H1 (cell line): ENCODE measurements around the gene SLC12A8. TPM values are rescaled to one million over a fixed set of nuclear protein-coding genes. Genes with fewer than 3 reads are reported as not detected.

Experiments
- CTCF ChIA-PET: fragments of 300-600 bp; sonication (Branson Sonifier 250); formaldehyde crosslinking; loops from one replicate; lab custom pipeline; 2021; ENCODE audit not compliant: partially characterized antibody; lab: Charles Lee
- POLR2A ChIA-PET: fragments of 300-600 bp; sonication (Branson Sonifier 250); formaldehyde crosslinking; loops from one replicate; lab custom pipeline; 2021; ENCODE audit warnings: inconsistent platforms; ENCODE audit not compliant: partially characterized antibody; lab: Charles Lee
- DNase-seq, 2 experiments: peaks; one replicate each; pipeline versions ENCODE4 v3.0.0 to v3.0.0-alpha.2; 2010 to 2022; ENCODE audit warnings: low spot score in 2 of 2, low read depth in 1 of 2, mixed read lengths in 1 of 2
- FAIRE-seq: peaks from 2 replicates; lab custom pipeline; 2011; peaks lifted over from hg19 to GRCh38; lab: Jason Lieb, UNC
- H2AFZ ChIP-seq: 2 replicates; pipeline ENCODE4 v1.8.1; 2012; ENCODE audit warnings: low read length, inconsistent platforms
- H2AK5ac ChIP-seq: 2 replicates; pipeline ENCODE4 v1.6.1; 2013; ENCODE audit warnings: low read depth, low read length
- H2BK120ac ChIP-seq: replicated peaks from 2 replicates; pipeline ENCODE3; 2013; ENCODE audit warnings: low read depth, low read length, inconsistent platforms
- H2BK12ac ChIP-seq: 2 replicates; pipeline ENCODE4 v1.6.1; 2013; ENCODE audit warnings: low read depth, low read length
- H2BK15ac ChIP-seq: 2 replicates; pipeline ENCODE4 v1.6.1; 2013; ENCODE audit warnings: low read length
- H2BK20ac ChIP-seq: 2 replicates; pipeline ENCODE4 v1.6.1; 2013; ENCODE audit warnings: low read length
- H2BK5ac ChIP-seq: 2 replicates; pipeline ENCODE4 v1.6.1; 2013; ENCODE audit warnings: low read depth, low read length
- H3K14ac ChIP-seq: 2 replicates; pipeline ENCODE4 v1.6.1; 2013; ENCODE audit warnings: inconsistent platforms; ENCODE audit not compliant: insufficient read length
- H3K18ac ChIP-seq: 2 replicates; pipeline ENCODE4 v1.6.1; 2013; ENCODE audit warnings: low read length; ENCODE audit errors: extremely low read depth
- H3K23ac ChIP-seq: 2 replicates; pipeline ENCODE4 v1.6.1; 2013; ENCODE audit warnings: inconsistent platforms; ENCODE audit not compliant: insufficient read length
- H3K23me2 ChIP-seq: 2 replicates; pipeline ENCODE4 v1.6.1; 2013; ENCODE audit warnings: low read depth, low read length
- H3K27ac ChIP-seq: 2 replicates; pipeline ENCODE4 v1.6.1; 2011; ENCODE audit warnings: low read depth, low read length, inconsistent platforms
- H3K27me3 ChIP-seq, 4 experiments: replicated peaks in 1 of 4; 1 replicate in 1 of 4; 2 replicates in 3 of 4; pipeline versions ENCODE4 v1.6.1 to v1.8.1; 2011 to 2013; ENCODE audit warnings: low read length in 3 of 4, mild to moderate bottlenecking in 3 of 4, inconsistent platforms in 2 of 4, mixed read lengths in 2 of 4, moderate library complexity in 1 of 4; ENCODE audit not compliant: control insufficient read depth in 3 of 4, insufficient read depth in 3 of 4; ENCODE audit errors: extremely low read depth in 1 of 4
- H3K36me3 ChIP-seq, 4 experiments: 2 replicates each; pipeline versions ENCODE4 v1.6.1 to v1.8.1; 2011 to 2013; ENCODE audit warnings: mild to moderate bottlenecking in 4 of 4, low read length in 3 of 4, moderate library complexity in 2 of 4, control low read depth in 1 of 4, inconsistent platforms in 1 of 4; ENCODE audit not compliant: insufficient read depth in 4 of 4, control insufficient read depth in 2 of 4
- H3K4ac ChIP-seq: replicated peaks from 2 replicates; pipeline ENCODE3; 2013; ENCODE audit warnings: low read length, low read depth, mixed read lengths, inconsistent platforms; ENCODE audit not compliant: insufficient read length
- H3K4me1 ChIP-seq, 4 experiments: replicated peaks in 1 of 4; 1 replicate in 1 of 4; 2 replicates in 3 of 4; pipeline versions ENCODE4 v1.6.1 to v1.8.1; 2011 to 2013; ENCODE audit warnings: low read length in 3 of 4, inconsistent platforms in 2 of 4, mixed read lengths in 1 of 4; ENCODE audit not compliant: insufficient read depth in 4 of 4, control insufficient read depth in 3 of 4
- H3K4me2 ChIP-seq, 2 experiments: 2 replicates each; pipeline versions ENCODE4 v1.6.1 to v1.8.1; 2011 to 2013; ENCODE audit warnings: low read depth in 2 of 2, low read length in 2 of 2, control low read depth in 1 of 2, inconsistent platforms in 1 of 2, mild to moderate bottlenecking in 1 of 2; ENCODE audit not compliant: insufficient read depth in 1 of 2
- H3K4me3 ChIP-seq, 4 experiments: fragments of 200-600, 300-600 bp in 1 of 4; sonication (generic), shearing (Covaris generic), sonication (Bioruptor Twin) in 1 of 4; 2 replicates each; pipeline versions ENCODE4 v1.5.1 to v1.8.1; 2011 to 2016; ENCODE audit warnings: low read length in 4 of 4, low read depth in 3 of 4, control low read depth in 2 of 4, inconsistent platforms in 2 of 4, mild to moderate bottlenecking in 2 of 4, mixed read lengths in 1 of 4, moderate library complexity in 1 of 4; ENCODE audit not compliant: insufficient read depth in 2 of 4; ENCODE audit errors: extremely low read depth in 1 of 4
- H3K56ac ChIP-seq: replicated peaks from 2 replicates; pipeline ENCODE3; 2013; ENCODE audit warnings: low read depth, mild to moderate bottlenecking, mixed read lengths, low read length, inconsistent platforms; ENCODE audit not compliant: insufficient read length
- H3K79me1 ChIP-seq: 2 replicates; pipeline ENCODE4 v1.6.1; 2013; ENCODE audit warnings: low read depth, low read length, control low read depth
- H3K79me2 ChIP-seq, 2 experiments: 2 replicates each; pipeline versions ENCODE4 v1.6.1 to v1.8.1; 2012 to 2013; ENCODE audit warnings: low read length in 2 of 2, mild to moderate bottlenecking in 2 of 2, inconsistent platforms in 1 of 2; ENCODE audit not compliant: insufficient read depth in 2 of 2, control insufficient read depth in 1 of 2
- H3K9ac ChIP-seq, 4 experiments: replicated peaks in 1 of 4; 1 replicate in 1 of 4; 2 replicates in 3 of 4; pipeline versions ENCODE4 v1.6.1 to v1.8.1; 2011 to 2013; ENCODE audit warnings: low read depth in 3 of 4, low read length in 3 of 4, control low read depth in 2 of 4, mild to moderate bottlenecking in 2 of 4, moderate library complexity in 2 of 4, inconsistent platforms in 1 of 4; ENCODE audit errors: extremely low read depth in 1 of 4
- H3K9me3 ChIP-seq, 2 experiments: 2 replicates each; pipeline versions ENCODE4 v1.6.1 to v1.8.1; 2012 to 2013; ENCODE audit warnings: mild to moderate bottlenecking in 2 of 2, moderate library complexity in 2 of 2, control low read depth in 1 of 2, inconsistent platforms in 1 of 2, low read depth in 1 of 2, low read length in 1 of 2, mixed read lengths in 1 of 2; ENCODE audit not compliant: insufficient read depth in 2 of 2
- H4K20me1 ChIP-seq, 2 experiments: replicated peaks in 1 of 2; 2 replicates each; pipeline versions ENCODE3 to v1.8.1; 2011 to 2013; ENCODE audit warnings: inconsistent platforms in 2 of 2, low read length in 2 of 2, mild to moderate bottlenecking in 1 of 2; ENCODE audit not compliant: insufficient read depth in 2 of 2, control insufficient read depth in 1 of 2
- H4K5ac ChIP-seq: 2 replicates; pipeline ENCODE4 v1.6.1; 2013; ENCODE audit warnings: low read length, low read depth, mixed read lengths, inconsistent platforms; ENCODE audit not compliant: insufficient read length
- H4K8ac ChIP-seq: 2 replicates; pipeline ENCODE4 v1.8.0; 2013; ENCODE audit warnings: mild to moderate bottlenecking, moderate library complexity, low read length, inconsistent platforms; ENCODE audit not compliant: insufficient read depth; ENCODE audit errors: extremely low read depth
- H4K91ac ChIP-seq: replicated peaks from 2 replicates; pipeline ENCODE3; 2013; ENCODE audit warnings: low read length, mixed read lengths, inconsistent platforms; ENCODE audit not compliant: insufficient read length
- BACH1 ChIP-seq: IDR thresholded peaks from 2 replicates; pipeline ENCODE4 v1.6.1; 2012; ENCODE audit warnings: low read length, improper control_type of control experiment
- BCL11A ChIP-seq, 2 experiments: IDR thresholded peaks; one replicate each; pipeline ENCODE4 v1.6.1; 2011; ENCODE audit warnings: low read depth in 2 of 2, low read length in 2 of 2, mild to moderate bottlenecking in 2 of 2
- BRCA1 ChIP-seq: IDR thresholded peaks from 2 replicates; pipeline ENCODE4 v1.6.1; 2012; ENCODE audit warnings: low read depth, low read length, improper control_type of control experiment
- CEBPB ChIP-seq: IDR thresholded peaks from 2 replicates; pipeline ENCODE4 v1.6.1; 2012; ENCODE audit warnings: low read depth, low read length
- GABPA ChIP-seq: IDR thresholded peaks from 2 replicates; pipeline ENCODE4 v1.6.1; 2011; ENCODE audit warnings: mild to moderate bottlenecking, low read length, moderate library complexity, borderline replicate concordance; ENCODE audit not compliant: insufficient read depth
- GTF2F1 ChIP-seq: IDR thresholded peaks from 2 replicates; pipeline ENCODE4 v1.6.1; 2012; ENCODE audit warnings: low read depth, low read length, improper control_type of control experiment, borderline replicate concordance
- HDAC2 ChIP-seq, 2 experiments: fragments of 300-600 bp in 1 of 2; sonication (generic) in 1 of 2; IDR thresholded peaks; 2 replicates each; pipeline ENCODE4 v1.6.1; 2011 to 2012; ENCODE audit warnings: low read depth in 2 of 2, low read length in 2 of 2, mild to moderate bottlenecking in 2 of 2, moderate library complexity in 2 of 2, borderline replicate concordance in 1 of 2, inconsistent platforms in 1 of 2
- HDAC6 ChIP-seq: IDR thresholded peaks from one replicate; pipeline ENCODE4 v1.7.1; 2012; ENCODE audit warnings: low read depth, mild to moderate bottlenecking, inconsistent platforms, low read length, moderate library complexity
- RNF2 ChIP-seq: fragments of 200-900, 300-1000 bp; sonication (generic); IDR thresholded peaks from 2 replicates; pipeline ENCODE4 v1.7.1; 2016; ENCODE audit warnings: borderline replicate concordance, low read depth, mild to moderate bottlenecking, antibody characterized with exemption, low read length; ENCODE audit not compliant: poor library complexity, severe bottlenecking; ENCODE audit errors: missing control alignments
- SP2 ChIP-seq: IDR thresholded peaks from 2 replicates; pipeline ENCODE4 v1.6.1; 2012; ENCODE audit warnings: mild to moderate bottlenecking, low read length, inconsistent platforms
- TBP ChIP-seq: IDR thresholded peaks from 2 replicates; pipeline ENCODE4 v1.6.1; 2011; ENCODE audit warnings: low read depth, low read length, improper control_type of control experiment
- ZNF274 ChIP-seq: IDR thresholded peaks from 2 replicates; pipeline ENCODE4 v1.7.0; 2012; ENCODE audit warnings: low read length, borderline replicate concordance; ENCODE audit errors: extremely low read depth
- WGBS, 2 experiments: shearing (Covaris generic) in 1 of 2; methylation state at CpG; one replicate each; pipeline versions ENCODE4 v1.1.6 to v1.1.7; 2013 to 2015; ENCODE audit warnings: low lambda C conversion rate in 2 of 2, mixed read lengths in 2 of 2, inconsistent platforms in 1 of 2, low coverage in 1 of 2, missing lambda C conversion rate in 1 of 2; ENCODE audit not compliant: insufficient replicate concordance in 2 of 2, insufficient coverage in 1 of 2, insufficient read length in 1 of 2; ENCODE audit errors: extremely low coverage in 1 of 2, missing lambda C conversion rate in 1 of 2; 5-methylcytosine and 5-hydroxymethylcytosine counted together
- polyA plus RNA-seq, 7 experiments: library from polyadenylated mRNA; depleted of rRNA in 3 of 7; stranded (reverse) in 5 of 7; unstranded in 2 of 7; fragments of >200 nt in 5 of 7; fragments of 200-250 nt in 2 of 7; gene quantifications; 1 replicate in 5 of 7; 2 replicates in 1 of 7; 4 replicates in 1 of 7; pipeline versions ENCODE4 v1.2.1 to v1.2.3, GENCODE V29; 2011 to 2013; ENCODE audit warnings: missing spikeins in 2 of 7, mixed read lengths in 2 of 7
- total RNA-seq: library from RNA; stranded (reverse); fragmentation: NEBNext Ultra II Directional; extraction: Animal tissue kit (Norgen Biotek cat#: 25700); gene quantifications from 2 replicates; pipeline ENCODE4 v1.2.1, GENCODE V29; 2021
- TF ChIP-seq, protein P1 (sequence below): IDR thresholded peaks from 2 replicates; pipeline ENCODE4 v1.6.1; 2012; ENCODE audit warnings: inconsistent platforms
- TF ChIP-seq, protein P2 (sequence below): IDR thresholded peaks from 2 replicates; pipeline ENCODE4 v1.6.1; 2012; ENCODE audit warnings: inconsistent platforms

The SLC12A8 gene
- total and polyA plus RNA-seq, 2 of the 8 experiments (the other 6 are each of a cell fraction or from before 2014, with no cell fraction given) = 13.7 to 14.4 TPM

DNA sequence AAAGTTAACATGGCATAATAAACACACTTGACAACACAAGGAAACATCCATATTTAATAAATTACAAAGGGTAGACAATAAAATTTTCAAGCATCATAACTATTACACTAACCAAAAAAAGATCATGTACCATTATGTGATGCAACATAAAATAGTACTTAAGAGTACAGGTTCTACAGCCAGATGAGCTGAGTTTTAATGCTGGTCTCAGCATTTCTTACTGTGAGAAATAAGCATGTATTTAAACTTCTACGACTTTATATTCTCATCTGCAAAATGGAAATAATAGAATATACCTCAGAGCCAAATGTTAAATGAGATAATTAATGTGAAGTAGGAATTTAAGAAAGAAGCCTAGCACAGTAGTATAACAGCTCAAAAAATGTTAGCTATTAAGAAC lies 33.7 kb upstream of the SLC12A8 start:
- Histone ChIP-seq H3K79me1 (no peaks in the 10 kb centered on the region), H4K8ac (no peak overlapping the region), H3K4me1 (no peaks in the 10 kb centered on the region), H3K56ac (no peak overlapping the region), H4K20me1 (no peaks in the 10 kb centered on the region), H3K4ac (no peak overlapping the region), H3K23ac (no peak overlapping the region), H4K5ac (no peak overlapping the region), H2BK5ac (no peak overlapping the region)
- TF ChIP-seq TBP (no peak), ZNF274 (no peak), SP2 (no peak), HDAC6 (no peak), BCL11A (IDR thresholded peaks at IDR 0.05; ENCODE audit: low read depth in 2 of 2, low read length in 2 of 2) (no peak), HDAC2 (IDR thresholded peaks at IDR 0.05; ENCODE audit: borderline replicate concordance in 1 of 2, low read depth in 2 of 2, low read length in 2 of 2) (no peak), CEBPB (no peak), GTF2F1 (no peak), RNF2 (no peak), BACH1 (no peak), BRCA1 (no peak), GABPA (no peak)
- TF ChIP-seq, protein P1, sequence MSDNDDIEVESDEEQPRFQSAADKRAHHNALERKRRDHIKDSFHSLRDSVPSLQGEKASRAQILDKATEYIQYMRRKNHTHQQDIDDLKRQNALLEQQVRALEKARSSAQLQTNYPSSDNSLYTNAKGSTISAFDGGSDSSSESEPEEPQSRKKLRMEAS = no peak
- TF ChIP-seq, protein P2, sequence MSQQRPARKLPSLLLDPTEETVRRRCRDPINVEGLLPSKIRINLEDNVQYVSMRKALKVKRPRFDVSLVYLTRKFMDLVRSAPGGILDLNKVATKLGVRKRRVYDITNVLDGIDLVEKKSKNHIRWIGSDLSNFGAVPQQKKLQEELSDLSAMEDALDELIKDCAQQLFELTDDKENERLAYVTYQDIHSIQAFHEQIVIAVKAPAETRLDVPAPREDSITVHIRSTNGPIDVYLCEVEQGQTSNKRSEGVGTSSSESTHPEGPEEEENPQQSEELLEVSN = no peak
- TF ChIP-seq, all 59 proteins: peak for 0
- Histone ChIP-seq H2AK5ac (no peak overlapping the region), H3K4me3 (no peak overlapping the region), H3K36me3 (no peaks in the 10 kb centered on the region), H2BK20ac (no peak overlapping the region), H3K14ac (no peak overlapping the region), H4K91ac (no peak overlapping the region), H3K4me2 (no peak overlapping the region), H3K27ac (no peak overlapping the region), H3K27me3 (no peaks in the 10 kb centered on the region), H2AFZ (no peak overlapping the region), H3K79me2 (no peaks in the 10 kb centered on the region), H3K9me3 (no peaks in the 10 kb centered on the region), H2BK15ac (no peak overlapping the region), H2BK12ac (no peak overlapping the region), H3K9ac (no peak overlapping the region), H3K23me2 (no peaks in the 10 kb centered on the region), H2BK120ac (no peak overlapping the region), H3K18ac (no peak overlapping the region)
- DNase-seq (no peak), FAIRE-seq (no peak)
- ChIA-PET CTCF (interaction anchor here (0.8 to 1.6 kb wide), 2 partner anchors 10 to 191 kb away, joined by 3 to 6 read pairs; no protein-coding TSS in a partner anchor), POLR2A (no interaction called here)
- WGBS, 2 experiments = 88% methylated on average over 1 of the region's 1 CpG; no CpG with 5 or more reads in 1 of the 2 experiments
